ENCODE results near the gene GPHN. TPM values are rescaled to one million over a fixed set of nuclear protein-coding genes. Genes with fewer than 3 reads are reported as not detected.

The GPHN gene
- total RNA-seq, 4 donors from 2014 or later: 16.7 to 34.8 (median 27.0) TPM

GRCh38 chr14:67192366-67192765 lies 684.4 kb downstream of the GPHN start:
- Histone ChIP-seq H3K27me3 (no peaks in the 10 kb centered on the region), H3K4me3 (no peak overlapping the region), H3K27ac (no peak overlapping the region), H3K4me1 (no peaks in the 10 kb centered on the region), H3K9me3 (no peaks in the 10 kb centered on the region), H3K36me3 (no peaks in the 10 kb centered on the region)
- no peak for TF ChIP-seq CTCF (IDR thresholded peaks at IDR 0.05)
- no peak for TF ChIP-seq POLR2A (IDR thresholded peaks at IDR 0.05)
- no peak for TF ChIP-seq EP300 (IDR thresholded peaks at IDR 0.05)
- TF ChIP-seq POLR2AphosphoS5 (IDR thresholded peaks at IDR 0.05): no peak
- 73% methylated on average over 2 of the region's 2 CpGs for WGBS
- DNase-seq (ENCODE audit: low spot score in 2 of 2): no peak

- TF ChIP-seq EP300 (IDR thresholded peaks at IDR 0.05): no peak
- no peak for TF ChIP-seq POLR2A (IDR thresholded peaks at IDR 0.05)
- no peak for TF ChIP-seq CTCF (IDR thresholded peaks at IDR 0.05)
- TF ChIP-seq POLR2AphosphoS5 (IDR thresholded peaks at IDR 0.05): no peak
- WGBS: 35% methylated on average over 2 of the region's 2 CpGs
These were observed 687.3 kb downstream of the GPHN start for GRCh38 chr14:67195279-67195678.

GRCh38 chr14:67199016-67199415 lies 691.1 kb downstream of the GPHN start:
- H3K27ac ChIP-seq: no peak overlapping the region
- TF ChIP-seq EP300 (IDR thresholded peaks at IDR 0.05): no peak
- TF ChIP-seq POLR2AphosphoS5 (IDR thresholded peaks at IDR 0.05): no peak
- no peak for TF ChIP-seq CTCF (IDR thresholded peaks at IDR 0.05)
- TF ChIP-seq POLR2A (IDR thresholded peaks at IDR 0.05): no peak
- no peak for DNase-seq (ENCODE audit: low spot score in 2 of 2)
- no peaks in the 10 kb centered on the region for H3K4me1 ChIP-seq
- H3K4me3 ChIP-seq: no peak overlapping the region
- no peaks in the 10 kb centered on the region for H3K9me3 ChIP-seq
- no peaks in the 10 kb centered on the region for H3K36me3 ChIP-seq
- WGBS: 96% methylated on average over 6 of the region's 6 CpGs
- no peaks in the 10 kb centered on the region for H3K27me3 ChIP-seq

More at GRCh38 chr14:67195279-67195678, 687.3 kb downstream of the GPHN start:
- no peaks in the 10 kb centered on the region for H3K36me3 ChIP-seq
- no peak overlapping the region for H3K27ac ChIP-seq
- H3K9me3 ChIP-seq: no peaks in the 10 kb centered on the region
- no peak overlapping the region for H3K4me3 ChIP-seq
- no peaks in the 10 kb centered on the region for H3K27me3 ChIP-seq
- no peaks in the 10 kb centered on the region for H3K4me1 ChIP-seq
- DNase-seq (ENCODE audit: low spot score in 2 of 2): no peak

- no peaks in the 10 kb centered on the region for H3K9me3 ChIP-seq
- no peak overlapping the region for H3K4me3 ChIP-seq
- no peaks in the 10 kb centered on the region for H3K27me3 ChIP-seq
- TF ChIP-seq CTCF (IDR thresholded peaks at IDR 0.05) (no peak), EP300 (IDR thresholded peaks at IDR 0.05) (no peak), POLR2A (IDR thresholded peaks at IDR 0.05) (no peak), POLR2AphosphoS5 (IDR thresholded peaks at IDR 0.05) (no peak)
- no peak overlapping the region for H3K27ac ChIP-seq
- no peaks in the 10 kb centered on the region for H3K4me1 ChIP-seq
- no peak for DNase-seq (ENCODE audit: low spot score in 2 of 2)
- H3K36me3 ChIP-seq: no peaks in the 10 kb centered on the region
- WGBS: 95% methylated on average over 6 of the region's 8 CpGs
These were observed 699.9 kb downstream of the GPHN start for GRCh38 chr14:67207810-67208209.

- no peak overlapping the region for H3K4me3 ChIP-seq
- H3K9me3 ChIP-seq: no peaks in the 10 kb centered on the region
- TF ChIP-seq EP300 (IDR thresholded peaks at IDR 0.05) (no peak), POLR2AphosphoS5 (IDR thresholded peaks at IDR 0.05) (no peak), POLR2A (IDR thresholded peaks at IDR 0.05) (no peak), CTCF (IDR thresholded peaks at IDR 0.05) (no peak)
- no peaks in the 10 kb centered on the region for H3K27me3 ChIP-seq
- H3K27ac ChIP-seq: no peak overlapping the region
- no peak for DNase-seq (ENCODE audit: low spot score in 2 of 2)
- H3K36me3 ChIP-seq: no peaks in the 10 kb centered on the region
- no peaks in the 10 kb centered on the region for H3K4me1 ChIP-seq
- no CpG with 5 or more reads among the region's 2 CpGs for WGBS
These were observed 710.2 kb downstream of the GPHN start for GRCh38 chr14:67218126-67218525.
